Adipose tissue (tissue), 3 donors: ENCODE results near the gene LENEP. TPM values are rescaled to one million over a fixed set of nuclear protein-coding genes. Genes with fewer than 3 reads are reported as not detected.
"Not testable (repeated sequence)": the region's sequence is repeated elsewhere in the genome, so short reads cannot be mapped to it uniquely, and the experiment has no call there.

Experiments used
- H3K27ac ChIP-seq: one replicate; pipeline ENCODE4 v1.5.1; 2013; ENCODE audit warnings: low read depth, low read length
- WGBS, 3 donors: extraction: QIAGEN DNeasy Blood & Tissue Kit; methylation state at CpG; one replicate each; pipeline ENCODE4 v1.1.7; 2013; 5-methylcytosine and 5-hydroxymethylcytosine counted together
- polyA plus RNA-seq, 3 donors: library from polyadenylated mRNA; stranded (reverse); fragments of 200-250 nt; gene quantifications; one replicate each; pipeline ENCODE4 v1.2.3, GENCODE V29; 2013
- donor health status: healthy with polysubstance abuse.
- donor health status: Bipolar disorder and iron deficiency.
- donor health status: healthy.

The LENEP gene
- polyA plus RNA-seq, 3 donors, result not detected

GRCh38 chr1:154992721-154993571 lies 440 bp upstream of the LENEP start:
- H3K27ac ChIP-seq, result no peak overlapping the region
- WGBS, 3 donors, result 72 to 82% (median 81%) methylated on average over 14 of the region's 14 CpGs

GRCh38 chr1:154994269-154994587 lies 842 bp downstream of the LENEP start:
- no peak overlapping the region for H3K27ac ChIP-seq
- 43 to 61% (median 59%) methylated on average over 1 of the region's 1 CpG for WGBS, 3 donors

GRCh38 chr1:154994591-154994990 lies 1.2 kb downstream of the LENEP start:
- no peak overlapping the region for H3K27ac ChIP-seq
- WGBS, 3 donors, result 49 to 58% (median 55%) methylated on average over 3 of the region's 3 CpGs

- not testable (repeated sequence) for H3K27ac ChIP-seq
- 59 to 63% (median 63%) methylated on average over 12 to 13 of the region's 13 CpGs for WGBS, 3 donors
These were observed 2.1 kb downstream of the LENEP start for GRCh38 chr1:154995301-154995983.

GRCh38 chr1:154996966-154997701 lies 3.7 kb downstream of the LENEP start:
- H3K27ac ChIP-seq, result no peak overlapping the region
- WGBS, 3 donors, result 77 to 84% (median 79%) methylated on average over 15 of the region's 15 CpGs

GRCh38 chr1:154998201-154998780 lies 4.9 kb downstream of the LENEP start:
- no peak overlapping the region for H3K27ac ChIP-seq
- WGBS, 3 donors, result 67 to 69% (median 67%) methylated on average over 13 to 16 of the region's 16 CpGs

- 10 to 12% (median 11%) methylated on average over 38 to 40 of the region's 40 CpGs for WGBS, 3 donors
- no peak overlapping the region for H3K27ac ChIP-seq
These were observed 5.6 kb downstream of the LENEP start for GRCh38 chr1:154998818-154999570.

GRCh38 chr1:154999571-155000410 lies 6.4 kb downstream of the LENEP start:
- peak overlapping the region; percentile 74 for H3K27ac ChIP-seq
- 2 to 3% (median 3%) methylated on average over 45 to 50 of the region's 50 CpGs for WGBS, 3 donors

- WGBS, 3 donors, result 0% methylated on average over 8 to 13 of the region's 13 CpGs
- H3K27ac ChIP-seq, result peak overlapping the region; percentile 74
These were observed 7.0 kb downstream of the LENEP start for GRCh38 chr1:155000411-155000725.

- peak overlapping the region; percentile 74 for H3K27ac ChIP-seq
- WGBS, 3 donors, result 0 to 1% (median 0%) methylated on average over 40 to 43 of the region's 43 CpGs
These were observed 7.5 kb downstream of the LENEP start for GRCh38 chr1:155000726-155001424.

- H3K27ac ChIP-seq, result peak overlapping the region; percentile 53
- WGBS, 3 donors, result 0 to 1% (median 0%) methylated on average over 11 of the region's 11 CpGs
These were observed 8.0 kb downstream of the LENEP start for GRCh38 chr1:155001425-155001674.

GRCh38 chr1:155001675-155002463 lies 8.5 kb downstream of the LENEP start:
- WGBS, 3 donors, result 1 to 2% (median 1%) methylated on average over 29 to 38 of the region's 38 CpGs
- peak overlapping the region; percentile 53 for H3K27ac ChIP-seq

GRCh38 chr1:155002464-155003226 lies 9.3 kb downstream of the LENEP start, which contains the start of gene ZBTB7B:
TSS of gene ZBTB7B (plus strand) at chr1:155002802. CDS start at chr1:155014661, 11,859 bp downstream.
- H3K27ac ChIP-seq, result peak within 1 kb of the TSS; percentile 81
- WGBS, 3 donors, result 0 to 1% (median 0%) methylated on average over 24 to 34 of the region's 35 CpGs

- 0 to 1% (median 0%) methylated on average over 37 of the region's 37 CpGs for WGBS, 3 donors
- H3K27ac ChIP-seq, result peak overlapping the region; percentile 81
These were observed 9.9 kb downstream of the LENEP start for GRCh38 chr1:155003227-155003765.

- 1 to 2% (median 2%) methylated on average over 29 to 34 of the region's 34 CpGs for WGBS, 3 donors
- peak overlapping the region; percentile 81 for H3K27ac ChIP-seq
These were observed 10.5 kb downstream of the LENEP start for GRCh38 chr1:155003766-155004351.
